Hindlimb muscle (tissue), 1 donor: ENCODE data around the gene GCNT1. TPM values are rescaled to one million over a fixed set of nuclear protein-coding genes. Genes with fewer than 3 reads are reported as not detected.
"Not testable (repeated sequence)": the region's sequence is repeated elsewhere in the genome, so short reads cannot be mapped to it uniquely, and the experiment has no call there.

ENCODE experiments used
- DNase-seq: peaks from one replicate; pipeline ENCODE4 v3.0.0-alpha.2; 2013
- polyA plus RNA-seq: library from polyadenylated mRNA; unstranded; fragments of 120-200 nt; gene quantifications from one replicate; pipeline ENCODE4 v1.2.1, GENCODE V29; 2013; ENCODE audit not compliant: insufficient read length

The GCNT1 gene
- polyA plus RNA-seq = 3.5 TPM

- DNase-seq = peak; percentile 56
These were observed at the start of gene GCNT1 for GRCh38 chr9:76458903-76459693. GCNT1 (plus strand) TSS chr9:76459182; CDS start chr9:76502382, 43,200 bp downstream.

GRCh38 chr9:76412638-76413037, 46.3 kb upstream of the GCNT1 start:
- DNase-seq = no peak

GRCh38 chr9:76413658-76414057, 45.3 kb upstream of the GCNT1 start:
- DNase-seq = no peak

GRCh38 chr9:76414661-76415060, 44.3 kb upstream of the GCNT1 start:
- no peak for DNase-seq

- DNase-seq = no peak
These were observed 43.8 kb upstream of the GCNT1 start for GRCh38 chr9:76415154-76415553.

GRCh38 chr9:76415731-76416130, 43.3 kb upstream of the GCNT1 start:
- no peak for DNase-seq

- no peak for DNase-seq
These were observed 41.6 kb upstream of the GCNT1 start for GRCh38 chr9:76417394-76417793.

- no peak for DNase-seq
These were observed 39.1 kb upstream of the GCNT1 start for GRCh38 chr9:76419782-76420380.

- DNase-seq = no peak
These were observed 35.5 kb upstream of the GCNT1 start for GRCh38 chr9:76423216-76424177.

GRCh38 chr9:76424491-76424890, 34.5 kb upstream of the GCNT1 start:
- DNase-seq = no peak

- DNase-seq = no peak
These were observed 33.1 kb upstream of the GCNT1 start for GRCh38 chr9:76425677-76426453.

GRCh38 chr9:76426807-76427419, 32.1 kb upstream of the GCNT1 start:
- no peak for DNase-seq

GRCh38 chr9:76431601-76432000, 27.4 kb upstream of the GCNT1 start:
- no peak for DNase-seq

GRCh38 chr9:76433406-76433805, 25.6 kb upstream of the GCNT1 start:
- DNase-seq = no peak

- no peak for DNase-seq
These were observed 25.1 kb upstream of the GCNT1 start for GRCh38 chr9:76433836-76434235.

- not testable (repeated sequence) for DNase-seq
These were observed 24.1 kb upstream of the GCNT1 start for GRCh38 chr9:76434897-76435296.

GRCh38 chr9:76437017-76437699, 21.8 kb upstream of the GCNT1 start:
- not testable (repeated sequence) for DNase-seq

- no peak for DNase-seq
These were observed 20.0 kb upstream of the GCNT1 start for GRCh38 chr9:76438841-76439588.

- DNase-seq = no peak
These were observed 17.2 kb upstream of the GCNT1 start for GRCh38 chr9:76441551-76442322.

GRCh38 chr9:76443887-76444286, 15.1 kb upstream of the GCNT1 start:
- no peak for DNase-seq
